Measurements from ENCODE around the gene CENPC. TPM values are rescaled to one million over a fixed set of nuclear protein-coding genes. Genes with fewer than 3 reads are reported as not detected.
"Not testable (repeated sequence)": the region's sequence is repeated elsewhere in the genome, so short reads cannot be mapped to it uniquely, and the experiment has no call there.

The CENPC gene
- polyA plus RNA-seq, 2 of the 4 experiments (the other 2 are of a cell fraction), result 5.6 to 9.0 TPM

- FAIRE-seq (no peak), DNase-seq (ENCODE audit: low read depth in 1 of 2, low spot score in 1 of 2) (no peak), ATAC-seq (no peak)
- H3K4me2 ChIP-seq, result no peak overlapping the region
- no peaks in the 10 kb centered on the region for H3K9me3 ChIP-seq
- no peaks in the 10 kb centered on the region for H3K4me1 ChIP-seq
- WGBS (ENCODE audit: missing lambda C conversion rate), result 44% methylated on average over 2 of the region's 2 CpGs
- TF ChIP-seq, protein P1, sequence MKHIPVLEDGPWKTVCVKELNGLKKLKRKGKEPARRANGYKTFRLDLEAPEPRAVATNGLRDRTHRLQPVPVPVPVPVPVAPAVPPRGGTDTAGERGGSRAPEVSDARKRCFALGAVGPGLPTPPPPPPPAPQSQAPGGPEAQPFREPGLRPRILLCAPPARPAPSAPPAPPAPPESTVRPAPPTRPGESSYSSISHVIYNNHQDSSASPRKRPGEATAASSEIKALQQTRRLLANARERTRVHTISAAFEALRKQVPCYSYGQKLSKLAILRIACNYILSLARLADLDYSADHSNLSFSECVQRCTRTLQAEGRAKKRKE (CRISPR knock-in tag; IDR thresholded peaks at IDR 0.05; ENCODE audit: low read depth), result no peak
- no peak overlapping the region for H3K4me3 ChIP-seq
- ChIA-PET CTCF (no interaction called here), POLR2A (no interaction called here)
- H3K27ac ChIP-seq, result no peak overlapping the region
These were observed 11.1 kb upstream of the CENPC start for GRCh38 chr4:67556436-67556835.

DNA sequence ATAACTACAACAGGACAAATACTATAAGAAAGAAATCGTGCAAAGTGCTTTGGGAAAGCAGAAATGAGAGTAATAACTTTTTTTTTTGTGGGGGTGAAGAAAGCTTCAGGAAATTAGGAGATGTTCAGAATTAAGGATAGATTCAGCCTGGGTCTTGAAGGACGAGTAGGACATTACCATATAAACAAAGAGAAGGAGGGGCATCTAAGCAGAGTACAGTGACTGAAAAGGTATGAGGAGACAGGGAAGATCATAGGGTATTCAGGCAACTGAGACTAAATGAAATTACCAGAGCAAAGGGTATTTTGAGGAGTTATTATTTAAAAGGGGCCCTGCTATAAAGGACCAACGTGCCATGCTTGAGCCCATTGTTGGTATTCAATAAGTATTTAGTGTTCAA is 10.1 kb upstream of the CENPC start:
- no peaks in the 10 kb centered on the region for H3K9me3 ChIP-seq
- FAIRE-seq (no peak), DNase-seq (ENCODE audit: low read depth in 1 of 2, low spot score in 1 of 2) (no peak), ATAC-seq (no peak)
- 3% methylated on average over 3 of the region's 3 CpGs for WGBS (ENCODE audit: missing lambda C conversion rate)
- TF ChIP-seq RCOR1 (IDR thresholded peaks at IDR 0.05; ENCODE audit: low read depth, low read length) (no peak), POLR2AphosphoS2 (conservative IDR thresholded peaks at IDR 0.05; ENCODE audit: low read length) (no peak), BHLHE40 (IDR thresholded peaks at IDR 0.05; ENCODE audit: low read depth, low read length) (no peak), HDAC2 (IDR thresholded peaks at IDR 0.05) (no peak), ELK1 (IDR thresholded peaks at IDR 0.05; ENCODE audit: low read depth, low read length) (no peak)
- TF ChIP-seq, protein P2, sequence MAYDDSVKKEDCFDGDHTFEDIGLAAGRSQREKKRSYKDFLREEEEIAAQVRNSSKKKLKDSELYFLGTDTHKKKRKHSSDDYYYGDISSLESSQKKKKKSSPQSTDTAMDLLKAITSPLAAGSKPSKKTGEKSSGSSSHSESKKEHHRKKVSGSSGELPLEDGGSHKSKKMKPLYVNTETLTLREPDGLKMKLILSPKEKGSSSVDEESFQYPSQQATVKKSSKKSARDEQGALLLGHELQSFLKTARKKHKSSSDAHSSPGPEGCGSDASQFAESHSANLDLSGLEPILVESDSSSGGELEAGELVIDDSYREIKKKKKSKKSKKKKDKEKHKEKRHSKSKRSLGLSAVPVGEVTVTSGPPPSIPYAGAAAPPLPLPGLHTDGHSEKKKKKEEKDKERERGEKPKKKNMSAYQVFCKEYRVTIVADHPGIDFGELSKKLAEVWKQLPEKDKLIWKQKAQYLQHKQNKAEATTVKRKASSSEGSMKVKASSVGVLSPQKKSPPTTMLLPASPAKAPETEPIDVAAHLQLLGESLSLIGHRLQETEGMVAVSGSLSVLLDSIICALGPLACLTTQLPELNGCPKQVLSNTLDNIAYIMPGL (CRISPR knock-in tag; IDR thresholded peaks at IDR 0.05; ENCODE audit: borderline replicate concordance), result no peak
- TF ChIP-seq, protein P1 (CRISPR knock-in tag; IDR thresholded peaks at IDR 0.05; ENCODE audit: low read depth), result no peak
- H3K4me2 ChIP-seq, result no peak overlapping the region
- ChIA-PET POLR2A (no interaction called here), CTCF (interaction anchor here (0.6 kb wide), 1 partner anchor 116 kb away, joined by 3 read pairs; no protein-coding TSS in a partner anchor)
- no peak overlapping the region for H3K4me3 ChIP-seq
- H3K27ac ChIP-seq, result no peak overlapping the region
- H3K4me1 ChIP-seq, result no peaks in the 10 kb centered on the region

- DNase-seq (ENCODE audit: low read depth in 1 of 2, low spot score in 1 of 2) (no peak), ATAC-seq (no peak), FAIRE-seq (no peak)
- WGBS (ENCODE audit: missing lambda C conversion rate), result 72% methylated on average over 3 of the region's 3 CpGs
- H3K4me1 ChIP-seq, result no peaks in the 10 kb centered on the region
- H3K27ac ChIP-seq, result no peak overlapping the region
- no peak overlapping the region for H3K4me2 ChIP-seq
- TF ChIP-seq SMC3 (IDR thresholded peaks at IDR 0.05), result no peak
- no peak for TF ChIP-seq SREBF2 (IDR thresholded peaks at IDR 0.05)
- TF ChIP-seq EP300 (IDR thresholded peaks at IDR 0.05), result no peak
- no peak for TF ChIP-seq REST (IDR thresholded peaks at IDR 0.05)
- no peak for TF ChIP-seq ELK1 (IDR thresholded peaks at IDR 0.05; ENCODE audit: low read depth, low read length)
- TF ChIP-seq FOSL2 (IDR thresholded peaks at IDR 0.05), result no peak
- TF ChIP-seq FOSL2 (CRISPR knock-in tag; IDR thresholded peaks at IDR 0.05), result no peak
- no peak for TF ChIP-seq MAFK (IDR thresholded peaks at IDR 0.05; ENCODE audit: partially characterized antibody)
- TF ChIP-seq CEBPB (IDR thresholded peaks at IDR 0.05), result no peak
- no peak for TF ChIP-seq FOXS1 (CRISPR knock-in tag; IDR thresholded peaks at IDR 0.05)
- TF ChIP-seq KDM5A (IDR thresholded peaks at IDR 0.05), result no peak
- no peak for TF ChIP-seq BHLHE40 (IDR thresholded peaks at IDR 0.05; ENCODE audit: low read depth, low read length)
- no peak for TF ChIP-seq ZFP36 (IDR thresholded peaks at IDR 0.05; ENCODE audit: borderline replicate concordance, partially characterized antibody)
- no peak for TF ChIP-seq NPAS2 (CRISPR knock-in tag; IDR thresholded peaks at IDR 0.05; ENCODE audit: borderline replicate concordance)
- no peak for TF ChIP-seq MAZ (IDR thresholded peaks at IDR 0.05; ENCODE audit: borderline replicate concordance, low read depth, low read length)
- no peak overlapping the region for H3K4me3 ChIP-seq
- no peaks in the 10 kb centered on the region for H3K9me3 ChIP-seq
- POLR2A ChIA-PET, result no interaction called here
- CTCF ChIA-PET, result no interaction called here
These were observed 8.8 kb upstream of the CENPC start for GRCh38 chr4:67554096-67554495.

DNA sequence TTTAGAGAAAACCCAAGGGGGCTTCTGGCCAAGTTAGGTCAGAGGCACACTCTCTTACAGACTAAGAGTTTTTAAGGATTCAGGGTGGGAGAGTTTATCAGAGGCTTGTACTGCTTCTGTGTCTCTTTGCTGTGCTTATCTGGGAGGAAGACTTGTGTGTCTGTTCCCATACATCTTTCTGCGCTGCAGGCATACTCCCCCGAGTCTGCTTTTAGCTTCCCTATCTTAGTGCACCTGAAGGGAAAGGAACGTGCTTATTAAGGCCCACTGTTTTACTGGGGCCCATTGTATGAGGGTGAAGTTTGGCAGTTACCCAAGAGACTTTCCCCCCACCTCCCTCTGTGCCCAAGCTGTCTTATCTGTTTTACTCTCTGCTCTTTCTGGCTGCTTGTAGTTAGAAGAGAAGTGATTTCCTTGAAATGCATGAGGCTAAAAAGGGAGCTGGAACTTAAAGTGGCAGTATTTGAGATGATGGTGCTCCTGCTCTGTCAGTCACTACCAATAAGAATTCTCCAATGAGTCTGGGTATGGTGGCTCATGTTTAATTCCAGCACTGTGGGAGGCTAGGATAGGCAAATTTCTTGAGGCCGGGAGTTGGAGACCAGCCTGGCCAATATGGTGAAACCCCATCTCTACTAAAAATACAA is 7.0 kb upstream of the CENPC start:
- H3K4me2 ChIP-seq; H3K27ac ChIP-seq; H3K9me3 ChIP-seq; DNase-seq (ENCODE audit: low read depth in 1 of 2, low spot score in 1 of 2); ATAC-seq; H3K4me1 ChIP-seq; POLR2A ChIA-PET; H3K4me3 ChIP-seq; FAIRE-seq: not testable (repeated sequence)
- 91% methylated on average over 4 of the region's 4 CpGs for WGBS (ENCODE audit: missing lambda C conversion rate)
- CTCF ChIA-PET, result interaction anchor here (0.6 to 1.1 kb wide), 2 partner anchors 148 to 619 kb away, joined by 3 to 4 read pairs; partner anchors contain the start of gene UBA6

All from A549 (cell line).